GM12865 (cell line): ENCODE results near the gene DDIAS.

Experiments
- DNase-seq: peaks from one replicate; pipeline ENCODE4 v3.0.0; 2010; ENCODE audit warnings: low read depth
- H3K4me3 ChIP-seq: 2 replicates; pipeline ENCODE4 v1.5.1; 2011; ENCODE audit warnings: mild to moderate bottlenecking, low read depth, low read length, control low read depth
- TF ChIP-seq, protein P1 (sequence below): IDR thresholded peaks from 2 replicates; pipeline ENCODE4 v1.5.1; 2011; ENCODE audit warnings: low read length, control low read depth, low read depth, inconsistent platforms; ENCODE audit not compliant: insufficient read depth; ENCODE audit errors: missing control alignments

The DDIAS gene

GRCh38 chr11:82899186-82899820 lies 2.2 kb upstream of the DDIAS start:
- peak overlapping the region; percentile 64 for H3K4me3 ChIP-seq
- TF ChIP-seq, protein P1, sequence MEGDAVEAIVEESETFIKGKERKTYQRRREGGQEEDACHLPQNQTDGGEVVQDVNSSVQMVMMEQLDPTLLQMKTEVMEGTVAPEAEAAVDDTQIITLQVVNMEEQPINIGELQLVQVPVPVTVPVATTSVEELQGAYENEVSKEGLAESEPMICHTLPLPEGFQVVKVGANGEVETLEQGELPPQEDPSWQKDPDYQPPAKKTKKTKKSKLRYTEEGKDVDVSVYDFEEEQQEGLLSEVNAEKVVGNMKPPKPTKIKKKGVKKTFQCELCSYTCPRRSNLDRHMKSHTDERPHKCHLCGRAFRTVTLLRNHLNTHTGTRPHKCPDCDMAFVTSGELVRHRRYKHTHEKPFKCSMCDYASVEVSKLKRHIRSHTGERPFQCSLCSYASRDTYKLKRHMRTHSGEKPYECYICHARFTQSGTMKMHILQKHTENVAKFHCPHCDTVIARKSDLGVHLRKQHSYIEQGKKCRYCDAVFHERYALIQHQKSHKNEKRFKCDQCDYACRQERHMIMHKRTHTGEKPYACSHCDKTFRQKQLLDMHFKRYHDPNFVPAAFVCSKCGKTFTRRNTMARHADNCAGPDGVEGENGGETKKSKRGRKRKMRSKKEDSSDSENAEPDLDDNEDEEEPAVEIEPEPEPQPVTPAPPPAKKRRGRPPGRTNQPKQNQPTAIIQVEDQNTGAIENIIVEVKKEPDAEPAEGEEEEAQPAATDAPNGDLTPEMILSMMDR: no peak

DNA sequence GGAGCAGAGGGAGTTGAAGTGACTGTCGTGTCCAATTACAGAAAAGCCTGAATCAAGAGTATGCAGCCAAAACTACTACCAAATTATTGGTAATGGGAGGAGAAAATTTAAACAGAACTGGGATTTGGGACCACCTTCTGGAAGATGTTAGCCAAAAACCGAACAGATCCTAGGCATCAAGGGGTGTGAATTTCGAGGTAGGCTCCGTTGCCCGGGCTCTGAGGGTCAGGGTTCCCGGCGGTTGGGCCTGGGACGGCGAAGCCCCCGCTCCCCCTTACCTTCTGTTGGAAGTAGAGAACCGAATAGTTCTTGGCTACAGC lies 1.6 kb upstream of the DDIAS start:
- no peak for DNase-seq
- TF ChIP-seq, protein P1: no peak
- peak overlapping the region; percentile 64 for H3K4me3 ChIP-seq

More at GRCh38 chr11:82899186-82899820, 2.2 kb upstream of the DDIAS start:
- peak; percentile 24 for DNase-seq

DNA sequence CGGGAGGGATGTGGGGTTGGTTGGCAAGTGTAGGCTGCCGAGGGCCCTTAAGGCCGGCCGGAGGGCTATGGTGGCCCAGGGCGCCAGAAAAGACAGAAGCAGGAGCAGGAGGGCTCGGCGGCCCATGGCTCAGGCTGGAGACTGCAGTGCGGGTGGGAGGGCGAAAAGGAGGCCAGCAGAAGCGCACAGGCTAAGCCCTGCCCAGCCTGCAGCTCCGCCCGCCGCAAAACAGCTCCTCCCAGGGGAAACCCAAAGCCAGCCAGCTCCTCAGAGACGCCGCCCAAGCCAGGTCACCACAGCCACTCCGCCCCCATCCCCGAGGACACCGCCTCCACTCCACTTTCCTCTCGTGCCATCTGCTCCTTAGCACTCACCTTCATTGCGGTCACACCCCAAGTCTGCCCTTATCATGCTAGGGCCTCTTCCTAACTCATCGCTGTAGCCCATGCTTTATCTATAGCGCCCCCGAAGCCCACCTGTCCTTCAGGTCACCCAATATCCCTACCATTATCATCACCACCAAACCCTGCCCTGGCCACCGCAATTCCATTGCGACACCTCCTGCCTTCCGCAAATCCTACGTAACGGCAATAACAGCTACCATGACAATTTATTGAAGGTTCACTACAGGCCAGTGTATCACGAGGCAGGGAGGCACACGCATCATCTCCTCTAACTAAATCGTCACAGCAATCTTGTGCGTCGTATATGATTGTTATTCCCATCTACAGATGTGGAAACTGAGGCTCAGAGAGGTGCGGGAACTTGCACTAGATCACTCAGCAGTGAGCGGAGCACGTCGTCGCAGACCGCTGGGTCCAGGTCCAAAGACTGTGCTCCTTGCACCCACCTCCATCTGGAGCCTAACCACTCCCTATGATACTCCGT lies 1.0 kb upstream of the DDIAS start, which contains the start of gene PRCP:
Gene PRCP, minus strand, starts transcription at position 154 of the 888 bp plus-strand sequence. Its CDS starts 28 bp downstream, at position 126.
- TF ChIP-seq, protein P1: no peak
- peak; percentile 94 for DNase-seq
- peak within 1 kb of the TSS; percentile 64 for H3K4me3 ChIP-seq

GRCh38 chr11:82901922-82902485 lies 468 bp downstream of the DDIAS start:
- peak overlapping the region; percentile 64 for H3K4me3 ChIP-seq
- TF ChIP-seq, protein P1: no peak
- DNase-seq: no peak

DNA sequence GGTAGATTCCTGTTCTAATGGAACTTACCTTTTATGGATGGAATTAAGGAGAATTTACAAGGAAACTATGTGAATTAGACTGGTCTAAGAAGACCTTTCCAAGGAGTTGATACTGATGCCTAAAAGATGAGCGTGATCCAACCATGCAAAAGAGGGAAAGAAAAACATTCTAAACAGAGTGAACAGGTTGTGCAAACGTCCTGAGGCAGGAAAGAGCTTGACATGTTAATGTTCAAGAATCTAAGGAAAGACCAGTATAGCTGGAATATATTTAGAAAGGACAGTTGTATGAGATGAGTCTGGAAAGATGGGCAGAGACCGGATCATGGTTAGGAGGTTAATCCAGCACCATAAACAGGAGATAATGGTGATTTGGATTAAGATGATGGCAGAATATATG lies 1.3 kb downstream of the DDIAS start:
- DNase-seq: no peak
- peak overlapping the region; percentile 64 for H3K4me3 ChIP-seq
- TF ChIP-seq, protein P1: no peak

- no peak for DNase-seq
- TF ChIP-seq, protein P1: no peak
- no peak overlapping the region for H3K4me3 ChIP-seq
Measured at GRCh38 chr11:82903843-82904586, 2.5 kb downstream of the DDIAS start.
